ENCODE results near the gene ACAA1. TPM values are rescaled to one million over a fixed set of nuclear protein-coding genes. Genes with fewer than 3 reads are reported as not detected.

Gene ACAA1
- total and polyA plus RNA-seq, 10 donors, result 68.4 to 120 (median 82.5) TPM

DNA sequence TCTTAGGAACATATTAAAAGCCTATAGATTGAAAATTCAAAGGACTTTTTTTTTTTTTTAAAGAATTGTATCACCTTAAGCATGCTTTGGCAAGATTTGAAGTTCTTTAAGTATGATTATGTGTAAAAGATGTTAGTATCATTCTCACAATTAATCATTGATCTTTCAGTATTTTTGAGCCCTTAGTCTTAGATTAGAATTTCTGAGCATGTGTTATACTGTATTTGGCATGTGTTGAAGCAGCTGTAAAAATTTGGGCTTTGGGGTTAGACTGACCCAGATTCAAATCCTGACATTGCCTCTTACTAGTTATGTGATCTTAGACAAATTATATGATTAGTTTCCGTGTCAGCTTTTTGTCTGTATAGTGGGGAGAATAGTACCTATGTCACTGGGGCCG lies 34.7 kb upstream of the ACAA1 start:
- Histone ChIP-seq H3K36me3 (no peaks in the 10 kb centered on the region), H3K27ac (no peak overlapping the region), H3K4me1 (peaks cover 10 to 95% (median 54%) of the 10 kb centered on the region in 6 donors), H3K4me3 (no peak overlapping the region), H3K27me3 (replicated peaks in 1 of 7) (no peaks in the 10 kb centered on the region), H3K9me3 (no peaks in the 10 kb centered on the region)
- 83 to 92% (median 86%) methylated on average over 2 of the region's 2 CpGs for WGBS, 5 donors
- intact Hi-C loops (cut with DNase I; ENCODE audit: low total_unique reads), result no loop called here
- no peak for DNase-seq
- no peak for TF ChIP-seq POLR2A (IDR thresholded peaks at IDR 0.05)
- TF ChIP-seq, protein P1, sequence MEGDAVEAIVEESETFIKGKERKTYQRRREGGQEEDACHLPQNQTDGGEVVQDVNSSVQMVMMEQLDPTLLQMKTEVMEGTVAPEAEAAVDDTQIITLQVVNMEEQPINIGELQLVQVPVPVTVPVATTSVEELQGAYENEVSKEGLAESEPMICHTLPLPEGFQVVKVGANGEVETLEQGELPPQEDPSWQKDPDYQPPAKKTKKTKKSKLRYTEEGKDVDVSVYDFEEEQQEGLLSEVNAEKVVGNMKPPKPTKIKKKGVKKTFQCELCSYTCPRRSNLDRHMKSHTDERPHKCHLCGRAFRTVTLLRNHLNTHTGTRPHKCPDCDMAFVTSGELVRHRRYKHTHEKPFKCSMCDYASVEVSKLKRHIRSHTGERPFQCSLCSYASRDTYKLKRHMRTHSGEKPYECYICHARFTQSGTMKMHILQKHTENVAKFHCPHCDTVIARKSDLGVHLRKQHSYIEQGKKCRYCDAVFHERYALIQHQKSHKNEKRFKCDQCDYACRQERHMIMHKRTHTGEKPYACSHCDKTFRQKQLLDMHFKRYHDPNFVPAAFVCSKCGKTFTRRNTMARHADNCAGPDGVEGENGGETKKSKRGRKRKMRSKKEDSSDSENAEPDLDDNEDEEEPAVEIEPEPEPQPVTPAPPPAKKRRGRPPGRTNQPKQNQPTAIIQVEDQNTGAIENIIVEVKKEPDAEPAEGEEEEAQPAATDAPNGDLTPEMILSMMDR (IDR thresholded peaks at IDR 0.05 in 8 of 11, conservative IDR thresholded peaks at IDR 0.05 in 3 of 11), result no peak
- TF ChIP-seq POLR2AphosphoS5 (IDR thresholded peaks at IDR 0.05), result no peak

DNA sequence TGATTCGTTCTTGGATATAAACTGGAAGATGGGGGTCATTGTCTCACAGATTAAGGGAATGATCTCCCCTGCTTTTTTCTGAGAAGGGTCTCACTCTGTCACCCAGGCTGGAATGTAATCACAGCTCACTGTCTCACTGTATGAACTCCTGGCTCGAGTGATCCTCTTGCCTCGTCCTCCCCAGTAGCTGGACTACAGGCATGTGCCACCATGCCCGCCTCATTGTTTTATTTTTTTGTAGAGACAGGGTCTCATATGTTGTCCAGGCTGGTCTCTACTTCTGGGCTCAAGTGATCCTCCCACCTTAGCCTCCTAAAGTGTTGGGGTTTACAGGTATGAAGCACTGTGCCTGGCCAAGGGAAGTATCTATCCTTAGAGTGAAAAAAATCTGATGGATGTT lies 33.8 kb upstream of the ACAA1 start:
- TF ChIP-seq POLR2A (IDR thresholded peaks at IDR 0.05), result no peak
- TF ChIP-seq, protein P1 (IDR thresholded peaks at IDR 0.05 in 8 of 11, conservative IDR thresholded peaks at IDR 0.05 in 3 of 11), result no peak
- no peak for DNase-seq
- no peaks in the 10 kb centered on the region for H3K36me3 ChIP-seq
- no peaks in the 10 kb centered on the region for H3K27me3 ChIP-seq (replicated peaks in 1 of 7)
- H3K4me3 ChIP-seq, result no peak overlapping the region
- intact Hi-C loops (cut with DNase I; ENCODE audit: low total_unique reads), result no loop called here
- no peaks in the 10 kb centered on the region for H3K9me3 ChIP-seq
- 89 to 96% (median 96%) methylated on average over 4 of the region's 4 CpGs for WGBS, 5 donors
- H3K27ac ChIP-seq, result no peak overlapping the region
- peaks cover 16 to 96% (median 60%) of the 10 kb centered on the region in 6 donors for H3K4me1 ChIP-seq

DNA sequence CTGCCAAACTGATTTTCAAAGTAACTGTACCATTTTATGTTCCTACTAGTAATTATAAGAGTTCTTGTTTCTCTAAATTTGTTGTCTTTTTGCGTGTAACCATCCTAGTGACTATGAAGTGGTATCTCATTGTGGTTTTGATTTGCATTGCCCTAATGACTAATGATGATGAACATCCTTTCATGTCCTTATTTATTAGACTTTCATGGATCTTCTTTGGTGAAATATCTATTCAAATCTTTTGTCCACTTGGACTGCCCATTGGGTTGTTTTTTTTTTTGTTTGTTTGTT lies 32.0 kb upstream of the ACAA1 start:
- intact Hi-C loops (cut with DNase I; ENCODE audit: low total_unique reads), result no loop called here
- 52 to 66% (median 60%) methylated on average over 1 of the region's 1 CpG for WGBS, 5 donors

DNA sequence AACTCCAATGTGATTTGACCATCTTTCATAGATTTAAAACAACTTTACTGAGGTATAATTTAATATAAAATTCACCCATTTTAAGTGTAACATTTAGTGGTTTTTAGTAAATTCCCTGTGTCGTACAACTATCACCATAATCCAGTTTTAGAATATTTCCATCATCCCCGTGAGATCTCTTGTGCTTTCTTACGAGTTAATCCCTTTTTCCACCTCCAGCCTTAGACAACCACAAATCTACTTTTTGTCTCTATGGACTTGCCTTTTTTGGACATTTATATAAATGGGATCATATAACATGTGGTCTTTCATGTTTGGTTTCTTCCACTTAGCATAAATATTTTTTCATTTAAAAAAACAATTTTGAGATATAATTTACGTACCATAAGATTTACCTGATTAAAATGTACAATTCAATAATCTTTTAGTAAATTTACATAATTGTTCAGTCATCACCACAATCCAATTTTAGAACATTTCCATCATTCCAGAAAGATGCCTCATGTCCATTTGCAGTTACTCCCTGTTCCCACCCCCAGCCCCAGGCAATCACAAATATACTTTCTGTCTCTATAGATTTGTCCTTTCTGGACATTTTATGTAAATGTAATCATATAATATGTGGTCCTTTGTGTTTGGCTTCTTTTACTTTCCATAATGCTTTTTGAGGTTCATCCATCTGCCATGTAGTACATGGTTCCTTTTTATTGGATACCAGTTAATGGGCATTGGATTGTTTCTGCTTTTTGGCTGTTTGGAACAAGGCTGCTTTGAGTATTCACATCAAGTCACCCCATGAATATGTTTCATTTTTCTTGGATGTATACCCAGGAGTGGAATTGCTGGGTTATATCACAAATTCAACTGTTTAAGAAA lies 31.5 kb upstream of the ACAA1 start:
- Histone ChIP-seq H3K36me3 (no peaks in the 10 kb centered on the region), H3K9me3 (no peaks in the 10 kb centered on the region), H3K27me3 (replicated peaks in 1 of 7) (no peaks in the 10 kb centered on the region), H3K4me3 (no peak overlapping the region), H3K4me1 (peaks cover 15 to 86% (median 55%) of the 10 kb centered on the region in 6 donors), H3K27ac (no peak overlapping the region)
- TF ChIP-seq, protein P1 (IDR thresholded peaks at IDR 0.05 in 8 of 11, conservative IDR thresholded peaks at IDR 0.05 in 3 of 11), result no peak
- TF ChIP-seq POLR2A (IDR thresholded peaks at IDR 0.05), result no peak
- TF ChIP-seq POLR2AphosphoS5 (IDR thresholded peaks at IDR 0.05), result no peak
- intact Hi-C loops (cut with DNase I; ENCODE audit: low total_unique reads), result no loop called here
- DNase-seq, result no peak
- 92 to 97% (median 94%) methylated on average over 4 of the region's 4 CpGs for WGBS, 5 donors

More for the DNA sequence above, 32.0 kb upstream of the ACAA1 start:
- no peaks in the 10 kb centered on the region for H3K36me3 ChIP-seq
- H3K4me1 ChIP-seq, result peaks cover 16 to 87% (median 58%) of the 10 kb centered on the region in 6 donors
- no peak for DNase-seq
- H3K27me3 ChIP-seq (replicated peaks in 1 of 7), result no peaks in the 10 kb centered on the region
- no peaks in the 10 kb centered on the region for H3K9me3 ChIP-seq
- TF ChIP-seq POLR2A (IDR thresholded peaks at IDR 0.05) (no peak), POLR2AphosphoS5 (IDR thresholded peaks at IDR 0.05) (no peak)
- TF ChIP-seq, protein P1 (IDR thresholded peaks at IDR 0.05 in 8 of 11, conservative IDR thresholded peaks at IDR 0.05 in 3 of 11), result no peak
- H3K27ac ChIP-seq, result no peak overlapping the region
- H3K4me3 ChIP-seq, result no peak overlapping the region
